A549 (cell line): Measurements from ENCODE around the gene STK35. TPM values are rescaled to one million over a fixed set of nuclear protein-coding genes. Genes with fewer than 3 reads are reported as not detected.
"Not testable (repeated sequence)": the region's sequence is repeated elsewhere in the genome, so short reads cannot be mapped to it uniquely, and the experiment has no call there.

Experiments used
- ATAC-seq, 2 experiments: fragments of 200-7000 bp in 1 of 2; fragments of >200 bp in 1 of 2; cut with Nextera tagmentation in 1 of 2; cut with Tn5 transposase in 1 of 2; 3 replicates each; pipeline versions ENCODE4 v1.8.0 to v1.9.1; 2018 to 2020; ENCODE audit warnings: mild to moderate bottlenecking in 1 of 2, moderate library complexity in 1 of 2
- CTCF ChIA-PET: fragments of 300-600 bp; sonication (Branson Sonifier 250); formaldehyde crosslinking; extraction: SDS; loops from one replicate; lab custom pipeline; 2021; ENCODE audit warnings: antibody characterized with exemption, inconsistent platforms; lab: Yijun Ruan, JAX
- POLR2A ChIA-PET: fragments of 350-600 bp; formaldehyde crosslinking; extraction: SDS; loops from one replicate; lab custom pipeline; 2021; ENCODE audit warnings: antibody characterized with exemption, inconsistent platforms; lab: Yijun Ruan, JAX
- DNase-seq, 2 experiments: peaks; one replicate each; pipeline versions ENCODE4 v3.0.0 to v3.0.0-alpha.2; 2011 to 2016; ENCODE audit warnings: low read depth in 1 of 2, low spot score in 1 of 2
- FAIRE-seq: peaks from 2 replicates; lab custom pipeline; 2011; peaks lifted over from hg19 to GRCh38; lab: Jason Lieb, UNC
- H3K27ac ChIP-seq, 2 experiments: fragments of >200 bp; sonication (Bioruptor Twin); formaldehyde crosslinking; 3 replicates each; pipeline ENCODE4 v1.5.1; 2016 to 2017
- H3K4me1 ChIP-seq: fragments of >200 bp; sonication (Bioruptor Twin); formaldehyde crosslinking; 3 replicates; pipeline ENCODE4 v1.6.1; 2016
- H3K4me2 ChIP-seq: fragments of >200 bp; sonication (Bioruptor Twin); formaldehyde crosslinking; 3 replicates; pipeline ENCODE4 v1.6.1; 2016
- H3K4me3 ChIP-seq: fragments of >200 bp; sonication (Bioruptor Twin); formaldehyde crosslinking; 3 replicates; pipeline ENCODE4 v1.5.1; 2016
- H3K9me3 ChIP-seq: fragments of >200 bp; sonication (Bioruptor Twin); formaldehyde crosslinking; 3 replicates; pipeline ENCODE4 v1.6.1; 2016
- BHLHE40 ChIP-seq: IDR thresholded peaks from 2 replicates; pipeline ENCODE4 v1.6.1; 2012; ENCODE audit warnings: low read depth, low read length, inconsistent platforms
- CHD2 ChIP-seq: fragments of 150-350 bp; IDR thresholded peaks from 2 replicates; pipeline ENCODE4 v1.6.1; 2014; ENCODE audit warnings: low read length; ENCODE audit not compliant: partially characterized antibody
- E2F6 ChIP-seq: IDR thresholded peaks from 2 replicates; pipeline ENCODE4 v1.6.1; 2012; ENCODE audit warnings: low read depth, borderline replicate concordance
- EHF ChIP-seq: fragments of 250-450 bp; sonication (Bioruptor Pico); IDR thresholded peaks from 2 replicates; pipeline ENCODE4 v1.5.0; 2020; ENCODE audit warnings: mild to moderate bottlenecking
- EHMT2 ChIP-seq: fragments of 200-600 bp; sonication (generic); IDR thresholded peaks from 2 replicates; pipeline ENCODE4 v1.6.1; 2016; ENCODE audit warnings: antibody characterized with exemption, low read depth, mild to moderate bottlenecking, moderate library complexity
- ESRRA ChIP-seq: fragments of 150-350 bp; IDR thresholded peaks from 2 replicates; pipeline ENCODE4 v1.6.1; 2014; ENCODE audit warnings: mild to moderate bottlenecking, low read length, borderline replicate concordance
- FOSB ChIP-seq: fragments of 250-450 bp; sonication (Bioruptor Pico); IDR thresholded peaks from 2 replicates; pipeline ENCODE4 v1.5.0; 2020; ENCODE audit warnings: mild to moderate bottlenecking, moderate library complexity
- FOSL2 ChIP-seq, 2 experiments: fragments of 450-650 bp in 1 of 2; fragments of >200 bp in 1 of 2; sonication (Bioruptor Twin) in 1 of 2; formaldehyde crosslinking; IDR thresholded peaks; 2 replicates each; pipeline versions ENCODE4 v1.5.0 to v1.6.1; 2016 to 2020; ENCODE audit warnings: mild to moderate bottlenecking in 1 of 2, moderate library complexity in 1 of 2
- FOXS1 ChIP-seq: fragments of 250-450 bp; sonication (Bioruptor Pico); IDR thresholded peaks from 2 replicates; pipeline ENCODE4 v1.5.0; 2020; ENCODE audit warnings: mild to moderate bottlenecking, moderate library complexity
- HDAC2 ChIP-seq: fragments of 200-600 bp; sonication (generic); IDR thresholded peaks from 2 replicates; pipeline ENCODE4 v1.6.1; 2016
- HES2 ChIP-seq: fragments of >200 bp; sonication (Bioruptor Twin); formaldehyde crosslinking; IDR thresholded peaks from 2 replicates; pipeline ENCODE4 v1.6.1; 2016
- HEYL ChIP-seq: fragments of 250-450 bp; sonication (Bioruptor Pico); IDR thresholded peaks from 2 replicates; pipeline ENCODE4 v1.8.0; 2021; ENCODE audit warnings: mild to moderate bottlenecking, moderate library complexity
- HOXA7 ChIP-seq: fragments of 250-450 bp; sonication (Bioruptor Pico); IDR thresholded peaks from 2 replicates; pipeline ENCODE4 v1.5.0; 2020; ENCODE audit warnings: mild to moderate bottlenecking, moderate library complexity
- HOXB13 ChIP-seq: fragments of 250-450 bp; sonication (Bioruptor Pico); IDR thresholded peaks from 2 replicates; pipeline ENCODE4 v1.5.0; 2020; ENCODE audit warnings: low read depth, mild to moderate bottlenecking, moderate library complexity
- KDM5A ChIP-seq: fragments of 200-600 bp; sonication (generic); IDR thresholded peaks from 2 replicates; pipeline ENCODE4 v1.6.1; 2016; ENCODE audit warnings: antibody characterized with exemption, mild to moderate bottlenecking
- MAZ ChIP-seq: fragments of 150-350 bp; IDR thresholded peaks from 2 replicates; pipeline ENCODE4 v1.6.1; 2014; ENCODE audit warnings: antibody characterized with exemption, low read depth, low read length, borderline replicate concordance
- RAD21 ChIP-seq, 2 experiments: fragments of >200 bp in 1 of 2; sonication (Bioruptor Twin) in 1 of 2; formaldehyde crosslinking in 1 of 2; IDR thresholded peaks in 1 of 2; conservative IDR thresholded peaks in 1 of 2; 2 replicates in 1 of 2; 3 replicates in 1 of 2; pipeline ENCODE4 v1.6.1; 2012 to 2018; ENCODE audit warnings: inconsistent platforms in 1 of 2
- REST ChIP-seq: fragments of 200-600 bp; sonication (generic); IDR thresholded peaks from 2 replicates; pipeline ENCODE4 v1.6.1; 2016; ENCODE audit warnings: antibody characterized with exemption, mild to moderate bottlenecking, moderate library complexity
- SMC3 ChIP-seq: fragments of >200 bp; sonication (Bioruptor Twin); formaldehyde crosslinking; IDR thresholded peaks from 3 replicates; pipeline ENCODE4 v1.6.1; 2018; ENCODE audit warnings: inconsistent platforms
- SREBF2 ChIP-seq: fragments of 450-650 bp; IDR thresholded peaks from 2 replicates; pipeline ENCODE4 v1.6.1; 2014; ENCODE audit warnings: mild to moderate bottlenecking, moderate library complexity
- USF2 ChIP-seq: fragments of 450-650 bp; IDR thresholded peaks from 2 replicates; pipeline ENCODE4 v1.6.1; 2014; ENCODE audit warnings: antibody characterized with exemption
- ZNF302 ChIP-seq: fragments of 250-450 bp; sonication (Bioruptor Pico); IDR thresholded peaks from 2 replicates; pipeline ENCODE4 v1.9.0; 2021; ENCODE audit warnings: inconsistent platforms, mild to moderate bottlenecking, moderate library complexity
- WGBS: methylation state at CpG from one replicate; pipeline ENCODE4 v1.1.6; 2017; ENCODE audit errors: missing lambda C conversion rate; 5-methylcytosine and 5-hydroxymethylcytosine counted together
- polyA plus RNA-seq, 4 experiments: library from polyadenylated mRNA; depleted of rRNA in 3 of 4; stranded (reverse); fragments of >200 nt; fragmentation: RNase III in 1 of 4; extraction: RNeasy Plus Mini Kit Qiagen cat#74134 plus additional on column Dnase treatment in 1 of 4; gene quantifications; 2 replicates in 3 of 4; 3 replicates in 1 of 4; pipeline ENCODE4 v1.2.3, GENCODE V29; 2011 to 2017
- TF ChIP-seq, protein P1 (sequence below): fragments of 150-350 bp; IDR thresholded peaks from 2 replicates; pipeline ENCODE4 v1.6.1; 2014; ENCODE audit warnings: low read depth, mild to moderate bottlenecking, low read length

Gene STK35
- polyA plus RNA-seq, 2 of the 4 experiments (the other 2 are of a cell fraction) = 9.0 to 10.0 TPM

DNA sequence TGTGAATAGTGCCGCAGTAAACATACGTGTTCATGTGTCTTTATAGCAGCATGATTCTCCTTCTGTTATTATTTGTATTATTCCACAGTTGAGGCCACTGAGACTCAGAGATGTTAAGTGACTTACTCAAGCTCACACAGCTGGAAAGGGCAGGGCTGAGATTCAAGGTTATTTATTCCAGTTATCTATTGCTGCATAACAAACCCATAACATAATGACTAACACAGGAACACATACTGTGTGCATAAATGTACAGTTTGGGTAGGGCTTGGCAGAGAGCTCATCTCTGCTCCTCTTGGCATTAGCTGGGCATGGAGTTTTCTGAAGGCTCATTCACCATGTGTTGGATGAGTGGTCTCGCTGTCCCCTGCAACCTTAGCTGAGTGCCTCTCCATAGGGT, 68.8 kb downstream of the STK35 start:
- no peaks in the 10 kb centered on the region for H3K4me1 ChIP-seq
- ChIA-PET POLR2A (interaction anchor here (0.6 kb wide), 1 partner anchor 11 kb away, joined by 3 read pairs; no protein-coding TSS in a partner anchor), CTCF (interaction anchor here (0.7 to 7.3 kb wide), 12 partner anchors 8 to 406 kb away, joined by 3 to 187 read pairs (median 4); no protein-coding TSS in a partner anchor)
- H3K4me2 ChIP-seq = no peak overlapping the region
- H3K27ac ChIP-seq = no peak overlapping the region
- no peak for DNase-seq
- no peaks in the 10 kb centered on the region for H3K9me3 ChIP-seq
- TF ChIP-seq HOXA7 (CRISPR knock-in tag) (no peak), FOSL2 (IDR thresholded peaks at IDR 0.05) (no peak), FOSL2 (CRISPR knock-in tag; IDR thresholded peaks at IDR 0.05) (no peak), SREBF2 (no peak), FOXS1 (CRISPR knock-in tag) (no peak), HEYL (CRISPR knock-in tag) (no peak), KDM5A (no peak), USF2 (no peak), E2F6 (no peak), EHF (no peak), SMC3 (no peak), HDAC2 (no peak), FOSB (CRISPR knock-in tag) (no peak), HES2 (no peak), RAD21 (conservative IDR thresholded peaks at IDR 0.05 in 1 of 2, IDR thresholded peaks at IDR 0.05 in 1 of 2) (no peak), ESRRA (no peak), HOXB13 (CRISPR knock-in tag) (no peak)
- TF ChIP-seq, protein P1, sequence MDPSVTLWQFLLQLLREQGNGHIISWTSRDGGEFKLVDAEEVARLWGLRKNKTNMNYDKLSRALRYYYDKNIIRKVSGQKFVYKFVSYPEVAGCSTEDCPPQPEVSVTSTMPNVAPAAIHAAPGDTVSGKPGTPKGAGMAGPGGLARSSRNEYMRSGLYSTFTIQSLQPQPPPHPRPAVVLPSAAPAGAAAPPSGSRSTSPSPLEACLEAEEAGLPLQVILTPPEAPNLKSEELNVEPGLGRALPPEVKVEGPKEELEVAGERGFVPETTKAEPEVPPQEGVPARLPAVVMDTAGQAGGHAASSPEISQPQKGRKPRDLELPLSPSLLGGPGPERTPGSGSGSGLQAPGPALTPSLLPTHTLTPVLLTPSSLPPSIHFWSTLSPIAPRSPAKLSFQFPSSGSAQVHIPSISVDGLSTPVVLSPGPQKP = no peak
- WGBS = 38% methylated on average over 3 of the region's 3 CpGs
- ATAC-seq = no peak
- H3K4me3 ChIP-seq = no peak overlapping the region
- no peak for FAIRE-seq

DNA sequence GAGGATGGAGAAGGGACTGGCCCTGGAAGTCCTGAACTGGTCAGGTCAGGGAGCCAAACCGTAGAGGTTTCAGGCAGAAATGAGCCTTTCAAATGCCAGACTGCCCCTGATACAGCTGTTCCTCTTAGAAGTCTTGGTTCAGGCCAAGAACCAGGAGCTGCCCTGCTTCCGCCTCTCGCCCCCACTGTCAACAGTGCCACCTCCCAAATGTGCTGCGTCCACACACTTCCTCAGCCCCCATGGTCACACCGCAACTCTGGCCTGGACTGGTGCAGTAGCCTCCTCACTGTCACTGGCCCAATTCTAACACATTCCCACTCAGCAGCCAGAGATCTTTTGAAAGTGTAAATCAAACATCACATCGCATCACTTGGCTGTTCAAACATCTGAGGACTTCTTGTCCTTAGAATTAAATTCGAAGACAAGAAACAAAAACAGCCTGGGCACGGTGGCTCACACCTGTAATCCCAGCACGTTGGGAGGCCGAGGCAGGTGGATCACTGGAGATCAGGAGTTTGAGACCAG, 69.7 kb downstream of the STK35 start:
- DNase-seq = no peak
- 57% methylated on average over 10 of the region's 10 CpGs for WGBS
- Histone ChIP-seq H3K4me3 (no peak overlapping the region), H3K4me1 (no peaks in the 10 kb centered on the region), H3K27ac (no peak overlapping the region), H3K4me2 (no peak overlapping the region), H3K9me3 (no peaks in the 10 kb centered on the region)
- no peak for ATAC-seq
- CTCF ChIA-PET = interaction anchor here (0.7 to 7.3 kb wide), 19 partner anchors 9 to 407 kb away, joined by 3 to 187 read pairs (median 14); no protein-coding TSS in a partner anchor
- no peak for TF ChIP-seq SMC3
- no peak for TF ChIP-seq CHD2
- no peak for TF ChIP-seq BHLHE40
- TF ChIP-seq ZNF302 (CRISPR knock-in tag) = no peak
- TF ChIP-seq REST = no peak
- no peak for TF ChIP-seq EHMT2
- no peak for TF ChIP-seq MAZ
- no peak for TF ChIP-seq SREBF2
- POLR2A ChIA-PET = no interaction called here
- FAIRE-seq = no peak

GRCh38 chr20:2171840-2172239, 70.2 kb downstream of the STK35 start:
- WGBS = 52% methylated on average over 6 of the region's 6 CpGs
- not testable (repeated sequence) for H3K4me3 ChIP-seq, H3K27ac ChIP-seq, H3K9me3 ChIP-seq, H3K4me1 ChIP-seq, FAIRE-seq, DNase-seq, ATAC-seq
- POLR2A ChIA-PET = interaction anchor here (1.8 kb wide), 1 partner anchor 69 kb away, joined by 9 read pairs; no protein-coding TSS in a partner anchor
- CTCF ChIA-PET = interaction anchor here (0.6 to 7.3 kb wide), 93 partner anchors 10 to 664 kb away, joined by 3 to 187 read pairs (median 6); partner anchors contain the start of gene STK35
- H3K4me2 ChIP-seq = peak overlapping the region; percentile 70; the same call in 2 of the 3 replicates
